Endothelial cell of umbilical vein (primary cell): ENCODE results near the gene MALAT1. TPM values are rescaled to one million over a fixed set of nuclear protein-coding genes. Genes with fewer than 3 reads are reported as not detected.
A peak's percentile ranks its signal among the peaks of the same experiment; 100 is the strongest.
"Not testable (repeated sequence)": the region's sequence is repeated elsewhere in the genome, so short reads cannot be mapped to it uniquely, and the experiment has no call there.

Experiments
- Bru-seq: library from RNA; stranded (reverse); fragments of 400-500 nt; gene quantifications from one replicate; lab custom pipeline; 2021; lab: Mats Ljungman, UMichigan
- BruChase-seq, 2 experiments: library from RNA; stranded (reverse); fragments of 400-500 nt; gene quantifications; one replicate each; lab custom pipeline; 2021; lab: Mats Ljungman, UMichigan
- BruUV-seq: library from RNA; stranded (reverse); fragments of 400-500 nt; replicated peaks from 2 replicates; lab custom pipeline; 2021; lab: Mats Ljungman, UMichigan
- CTCF ChIA-PET: fragments of 300-600, 350-600 bp; sonication (Branson Sonifier 250); formaldehyde crosslinking; loops from one replicate; lab custom pipeline; 2021; ENCODE audit warnings: antibody characterized with exemption, inconsistent platforms; lab: Charles Lee
- POLR2A ChIA-PET: fragments of 300-600, 350-600 bp; sonication (Branson Sonifier 250); formaldehyde crosslinking; loops from one replicate; lab custom pipeline; 2021; ENCODE audit warnings: antibody characterized with exemption, inconsistent platforms; lab: Charles Lee
- DNase-seq: peaks from one replicate; pipeline ENCODE4 v3.0.0-alpha.2; 2011; ENCODE audit warnings: low read depth, low spot score
- FAIRE-seq: peaks from 2 replicates; lab custom pipeline; 2011; peaks lifted over from hg19 to GRCh38; lab: Jason Lieb, UNC
- H2AFZ ChIP-seq: 2 replicates; pipeline ENCODE4 v1.6.0; 2012; ENCODE audit warnings: low read depth, low read length, control low read depth, inconsistent platforms
- H3K27ac ChIP-seq: 2 replicates; pipeline ENCODE4 v1.5.1; 2011; ENCODE audit warnings: low read depth, mild to moderate bottlenecking, control low read depth, low read length, moderate library complexity; ENCODE audit not compliant: insufficient read depth
- H3K27me3 ChIP-seq, 2 experiments: 2 replicates each; pipeline versions ENCODE4 v1.6.0 to v1.6.1; 2011; ENCODE audit warnings: low read length in 2 of 2, mixed read lengths in 1 of 2; ENCODE audit not compliant: control insufficient read depth in 2 of 2, insufficient read depth in 2 of 2
- H3K36me3 ChIP-seq, 2 experiments: 2 replicates in 1 of 2; 3 replicates in 1 of 2; pipeline ENCODE4 v1.5.1; 2011; ENCODE audit warnings: low read length in 2 of 2, mild to moderate bottlenecking in 1 of 2, moderate library complexity in 1 of 2; ENCODE audit not compliant: control insufficient read depth in 2 of 2, insufficient read depth in 2 of 2; ENCODE audit errors: extremely low read depth in 1 of 2
- H3K4me1 ChIP-seq: 3 replicates; pipeline ENCODE4 v1.5.1; 2011; ENCODE audit warnings: mild to moderate bottlenecking, low read length; ENCODE audit not compliant: control insufficient read depth, insufficient read depth; ENCODE audit errors: extremely low read depth
- H3K4me2 ChIP-seq: 2 replicates; pipeline ENCODE4 v1.6.1; 2011; ENCODE audit warnings: low read length, control low read depth, mixed read lengths; ENCODE audit not compliant: insufficient read depth
- H3K4me3 ChIP-seq, 3 experiments: fragments of 200-600 bp in 1 of 3; sonication (generic), shearing (Covaris generic) in 1 of 3; replicated peaks in 1 of 3; 2 replicates each; pipeline ENCODE4 v1.5.1; 2011 to 2016; ENCODE audit warnings: control low read depth in 3 of 3, low read length in 3 of 3, mild to moderate bottlenecking in 2 of 3, inconsistent platforms in 1 of 3, low read depth in 1 of 3, moderate library complexity in 1 of 3; ENCODE audit not compliant: insufficient read depth in 1 of 3
- H3K79me2 ChIP-seq: 2 replicates; pipeline ENCODE4 v1.6.0; 2012; ENCODE audit warnings: low read length, inconsistent platforms; ENCODE audit not compliant: control insufficient read depth, insufficient read depth
- H3K9ac ChIP-seq: replicated peaks from 2 replicates; pipeline ENCODE3; 2011; ENCODE audit warnings: low read length, control low read depth; ENCODE audit not compliant: insufficient read depth; ENCODE audit errors: extremely low read depth
- H3K9me1 ChIP-seq: replicated peaks from 3 replicates; pipeline ENCODE4 v1.6.0; 2011; ENCODE audit warnings: mild to moderate bottlenecking, low read length; ENCODE audit not compliant: control insufficient read depth, insufficient read depth; ENCODE audit errors: extremely low read depth
- H3K9me3 ChIP-seq: replicated peaks from 2 replicates; pipeline ENCODE4 v1.5.1; 2012; ENCODE audit warnings: low read length, inconsistent platforms; ENCODE audit not compliant: control insufficient read depth, insufficient read depth
- H4K20me1 ChIP-seq: replicated peaks from 2 replicates; pipeline ENCODE3; 2011; ENCODE audit warnings: mild to moderate bottlenecking, low read length; ENCODE audit not compliant: control insufficient read depth, insufficient read depth; ENCODE audit errors: extremely low read depth
- CTCF ChIP-seq, 2 donors: IDR thresholded peaks; 1 replicate in 1 of 2; 2 replicates in 1 of 2; pipeline ENCODE4 v1.5.1; 2011; ENCODE audit warnings: low read length in 2 of 2, mild to moderate bottlenecking in 2 of 2, moderate library complexity in 2 of 2, control low read depth in 1 of 2, inconsistent platforms in 1 of 2, low read depth in 1 of 2; ENCODE audit not compliant: insufficient read depth in 1 of 2; ENCODE audit errors: extremely low read depth in 1 of 2
- EZH2 ChIP-seq: IDR thresholded peaks from 2 replicates; pipeline ENCODE4 v1.6.1; 2012; ENCODE audit warnings: borderline replicate concordance, low read depth, mild to moderate bottlenecking, moderate library complexity, low read length, inconsistent platforms; ENCODE audit not compliant: severe bottlenecking
- FOS ChIP-seq: IDR thresholded peaks from 2 replicates; pipeline ENCODE4 v1.6.1; 2011; ENCODE audit warnings: mild to moderate bottlenecking, low read length, moderate library complexity, borderline replicate concordance; ENCODE audit not compliant: insufficient read depth
- GATA2 ChIP-seq: IDR thresholded peaks from 2 replicates; pipeline ENCODE4 v1.7.0; 2011; ENCODE audit warnings: low read depth, mild to moderate bottlenecking, moderate library complexity, mixed read lengths, low read length; ENCODE audit not compliant: insufficient read length, insufficient read depth
- JUN ChIP-seq: IDR thresholded peaks from 2 replicates; pipeline ENCODE4 v1.6.1; 2011; ENCODE audit warnings: borderline replicate concordance, low read depth; ENCODE audit not compliant: insufficient read length, insufficient read depth
- MAX ChIP-seq: IDR thresholded peaks from 2 replicates; pipeline ENCODE4 v1.6.1; 2011; ENCODE audit not compliant: insufficient read depth, insufficient read length
- MYC ChIP-seq: IDR thresholded peaks from one replicate; pipeline ENCODE4 v1.6.1; 2011; ENCODE audit warnings: mild to moderate bottlenecking, low read depth, low read length
- POLR2A ChIP-seq: IDR thresholded peaks from 2 replicates; pipeline ENCODE4 v1.6.1; 2012; ENCODE audit warnings: low read depth, mild to moderate bottlenecking, control low read depth, low read length
- POLR2AphosphoS5 ChIP-seq: IDR thresholded peaks from 2 replicates; pipeline ENCODE4 v1.6.1; 2012; ENCODE audit warnings: low read depth, mild to moderate bottlenecking, control low read depth, low read length, moderate library complexity; ENCODE audit not compliant: insufficient read depth
- dilution Hi-C: fragments of 300-500 bp; cut with MboI; formaldehyde crosslinking; loops from one replicate; pipeline ENCODE4 v1.15.0; 2019; ENCODE audit warnings: low sequenced_read_pairs; ENCODE audit not compliant: extremely low pct_ligation_motif_present
- intact Hi-C: fragments of 100-400 bp; cut with micrococcal nuclease; formaldehyde crosslinking; loops from one replicate; pipeline ENCODE4 v1.10.0; 2022
- long read RNA-seq: library from polyadenylated mRNA; stranded (forward); transcript quantifications from one replicate; pipeline ENCODE4 v2.0.0, GENCODE V29; 2021
- polyA minus RNA-seq, 3 experiments: library from RNA; depleted of rRNA, polyadenylated mRNA; stranded (reverse); fragments of >200 nt; gene quantifications; 1 replicate in 1 of 3; 2 replicates in 2 of 3; pipeline ENCODE4 v1.2.3, GENCODE V29; 2011
- polyA plus RNA-seq, 4 experiments: library from polyadenylated mRNA; depleted of rRNA in 3 of 4; stranded (reverse) in 3 of 4; unstranded in 1 of 4; fragments of >200 nt; gene quantifications; 2 replicates each; pipeline versions ENCODE4 v1.2.1 to v1.2.3, GENCODE V29; 2011 to 2012; ENCODE audit warnings: missing spikeins in 1 of 4
- total RNA-seq: library from RNA; stranded (reverse); gene quantifications from 2 replicates; pipeline ENCODE4 v1.2.3, GENCODE V29; 2021

Gene MALAT1
- total RNA-seq, result 7,529 and 7,700 TPM in 2 replicates
- 394 and 491 TPM in 2 replicates for polyA plus RNA-seq
- polyA plus RNA-seq (2011; cell fraction: cytosol; rRNA removed), result 47.1 and 87.3 TPM in 2 replicates
- 5,514 and 5,703 TPM in 2 replicates for polyA plus RNA-seq (2011; cell fraction: nucleus; rRNA removed)
- polyA plus RNA-seq (2012), result 638 and 920 TPM in 2 replicates
- polyA minus RNA-seq, result 8,330 and 9,132 TPM in 2 replicates
- polyA minus RNA-seq (2011; cell fraction: cytosol; rRNA and poly(A)+ RNA removed), result 1,996 TPM
- polyA minus RNA-seq (2011; cell fraction: nucleus; rRNA and poly(A)+ RNA removed), result 28,697 and 33,573 TPM in 2 replicates
- Bru-seq, nascent RNA, result percentile 100 among the genes with signal in this experiment
- BruChase-seq, experiment 1, labeled RNA remaining after a 6-hour chase, result percentile 100 among the genes with signal in this experiment
- BruChase-seq, experiment 2, labeled RNA remaining after a 2-hour chase, result percentile 100 among the genes with signal in this experiment
- long read RNA-seq, full-length matches to known transcripts, result 716 of 718 reads
- long read RNA-seq, partial matches to known transcripts, result 0 of 718 reads
- long read RNA-seq, other reads (novel, unspliced or antisense), result 2 of 718 reads

- Histone ChIP-seq H3K9me1 (no peaks in the 10 kb centered on the region), H3K27me3 (no peaks in the 10 kb centered on the region), H3K27ac (peak within 1 kb of the TSS; percentile 89), H2AFZ (peak within 1 kb of the TSS; percentile 37), H3K9me3 (no peaks in the 10 kb centered on the region), H3K9ac (peak within 1 kb of the TSS; percentile 95), H3K36me3 (peaks cover 6 to 17% of the 10 kb centered on the region in 2 experiments), H3K79me2 (peaks cover 71% of the 10 kb centered on the region), H4K20me1 (peaks cover 15% of the 10 kb centered on the region), H3K4me3 (peak within 1 kb of the TSS; percentile 67 to 98 (median 91)), H3K4me1 (peaks cover 27% of the 10 kb centered on the region), H3K4me2 (peak within 1 kb of the TSS; percentile 97)
- dilution Hi-C loops (no loop called here), intact Hi-C loops (loop anchor here (5.0 kb wide), 1 partner anchor 42 kb away; no protein-coding TSS in a partner anchor)
- DNase-seq, result peak; percentile 94
- TSS peak; percentile 59 for BruUV-seq
- no peak for FAIRE-seq
- ChIA-PET POLR2A (interaction anchor here (0.6 to 13.9 kb wide), 27 partner anchors 9 to 171 kb away, joined by 3 to 283 read pairs (median 7); partner anchors contain the start of genes FRMD8, NEAT1 and SLC25A45), CTCF (interaction anchor here (1.0 to 13.9 kb wide), 7 partner anchors 10 to 80 kb away, joined by 3 to 247 read pairs (median 7); no protein-coding TSS in a partner anchor)
- no peak for TF ChIP-seq MAX
- TF ChIP-seq POLR2A, result peak; percentile 100
- TF ChIP-seq JUN, result no peak
- peak; percentile 91 for TF ChIP-seq MYC
- TF ChIP-seq EZH2, result no peak
- no peak for TF ChIP-seq CTCF (IDR thresholded peaks at IDR 0.05; ENCODE audit: extremely low read depth in 1 of 2, insufficient read depth in 1 of 2, low read depth in 1 of 2, low read length in 2 of 2)
- TF ChIP-seq FOS, result peak; percentile 41
- peak; percentile 100 for TF ChIP-seq POLR2AphosphoS5
- peak; percentile 31 for TF ChIP-seq GATA2
Measured at GRCh38 chr11:65498977-65499712, at the start of gene MALAT1. TSS of gene MALAT1 (plus strand) at chr11:65499045.

- intact Hi-C loops, POLR2A ChIA-PET, FAIRE-seq, DNase-seq, H3K9me1 ChIP-seq, H3K4me1 ChIP-seq, BruUV-seq, H3K27ac ChIP-seq, H3K27me3 ChIP-seq, H3K4me2 ChIP-seq, H4K20me1 ChIP-seq, H2AFZ ChIP-seq, H3K79me2 ChIP-seq, H3K36me3 ChIP-seq, H3K9me3 ChIP-seq, dilution Hi-C loops, H3K9ac ChIP-seq, H3K4me3 ChIP-seq, CTCF ChIA-PET: not testable (repeated sequence)
Measured at GRCh38 chr11:65451301-65451700, 47.5 kb upstream of the MALAT1 start.
